ENCODE results near the gene ELF3. TPM values are rescaled to one million over a fixed set of nuclear protein-coding genes. Genes with fewer than 3 reads are reported as not detected.

Gene ELF3
- total RNA-seq, 4 donors from 2014 or later, result 1.0 to 67.7 (median 2.0) TPM

DNA sequence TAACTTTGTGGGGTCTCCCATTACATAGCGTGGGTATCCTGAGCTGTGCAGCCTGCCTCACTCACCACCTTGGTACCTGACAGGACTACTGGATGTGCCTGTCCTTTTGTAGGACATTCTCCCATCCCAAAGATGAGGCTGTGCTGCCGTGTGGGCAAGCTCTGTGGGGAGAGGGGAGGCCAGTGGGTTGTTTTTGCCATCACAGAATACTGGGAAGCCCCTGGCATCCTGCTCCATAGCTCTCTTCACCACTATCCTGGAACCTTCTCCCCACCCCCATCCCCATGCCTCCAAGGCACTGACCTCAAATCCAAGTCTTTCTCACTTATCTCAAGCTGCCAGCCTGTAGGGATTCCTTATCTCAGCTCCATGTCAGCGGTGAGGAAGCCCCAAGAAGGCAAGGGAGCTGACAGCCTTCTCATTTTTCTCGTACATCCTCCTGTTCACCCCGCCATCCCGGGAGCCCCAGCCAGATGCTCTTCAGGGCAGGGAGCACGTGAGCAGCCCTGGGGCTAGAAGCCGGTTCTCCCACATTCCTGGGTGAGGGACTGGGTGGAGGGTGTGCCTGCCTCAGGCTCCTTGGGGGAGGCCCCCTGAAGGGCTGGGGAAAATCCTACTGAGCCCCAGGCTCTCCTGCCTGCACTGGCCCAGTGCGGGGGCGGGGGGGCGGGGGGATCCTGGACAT lies 2.4 kb upstream of the ELF3 start:
- Histone ChIP-seq H3K36me3 (no peaks in the 10 kb centered on the region), H3K27ac (no peak overlapping the region), H3K4me3 (no peak overlapping the region), H3K27me3 (no peaks in the 10 kb centered on the region), H3K9me3 (no peaks in the 10 kb centered on the region), H3K4me1 (no peaks in the 10 kb centered on the region)
- DNase-seq, result no peak
- intact Hi-C loops (cut with DNase I; ENCODE audit: low total_unique reads), result loop anchor here (5.0 kb wide), 1 partner anchor 129 kb away; no protein-coding TSS in a partner anchor
- no peak for TF ChIP-seq POLR2A (IDR thresholded peaks at IDR 0.05)
- TF ChIP-seq, protein P1, sequence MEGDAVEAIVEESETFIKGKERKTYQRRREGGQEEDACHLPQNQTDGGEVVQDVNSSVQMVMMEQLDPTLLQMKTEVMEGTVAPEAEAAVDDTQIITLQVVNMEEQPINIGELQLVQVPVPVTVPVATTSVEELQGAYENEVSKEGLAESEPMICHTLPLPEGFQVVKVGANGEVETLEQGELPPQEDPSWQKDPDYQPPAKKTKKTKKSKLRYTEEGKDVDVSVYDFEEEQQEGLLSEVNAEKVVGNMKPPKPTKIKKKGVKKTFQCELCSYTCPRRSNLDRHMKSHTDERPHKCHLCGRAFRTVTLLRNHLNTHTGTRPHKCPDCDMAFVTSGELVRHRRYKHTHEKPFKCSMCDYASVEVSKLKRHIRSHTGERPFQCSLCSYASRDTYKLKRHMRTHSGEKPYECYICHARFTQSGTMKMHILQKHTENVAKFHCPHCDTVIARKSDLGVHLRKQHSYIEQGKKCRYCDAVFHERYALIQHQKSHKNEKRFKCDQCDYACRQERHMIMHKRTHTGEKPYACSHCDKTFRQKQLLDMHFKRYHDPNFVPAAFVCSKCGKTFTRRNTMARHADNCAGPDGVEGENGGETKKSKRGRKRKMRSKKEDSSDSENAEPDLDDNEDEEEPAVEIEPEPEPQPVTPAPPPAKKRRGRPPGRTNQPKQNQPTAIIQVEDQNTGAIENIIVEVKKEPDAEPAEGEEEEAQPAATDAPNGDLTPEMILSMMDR (IDR thresholded peaks at IDR 0.05), result no peak

DNA sequence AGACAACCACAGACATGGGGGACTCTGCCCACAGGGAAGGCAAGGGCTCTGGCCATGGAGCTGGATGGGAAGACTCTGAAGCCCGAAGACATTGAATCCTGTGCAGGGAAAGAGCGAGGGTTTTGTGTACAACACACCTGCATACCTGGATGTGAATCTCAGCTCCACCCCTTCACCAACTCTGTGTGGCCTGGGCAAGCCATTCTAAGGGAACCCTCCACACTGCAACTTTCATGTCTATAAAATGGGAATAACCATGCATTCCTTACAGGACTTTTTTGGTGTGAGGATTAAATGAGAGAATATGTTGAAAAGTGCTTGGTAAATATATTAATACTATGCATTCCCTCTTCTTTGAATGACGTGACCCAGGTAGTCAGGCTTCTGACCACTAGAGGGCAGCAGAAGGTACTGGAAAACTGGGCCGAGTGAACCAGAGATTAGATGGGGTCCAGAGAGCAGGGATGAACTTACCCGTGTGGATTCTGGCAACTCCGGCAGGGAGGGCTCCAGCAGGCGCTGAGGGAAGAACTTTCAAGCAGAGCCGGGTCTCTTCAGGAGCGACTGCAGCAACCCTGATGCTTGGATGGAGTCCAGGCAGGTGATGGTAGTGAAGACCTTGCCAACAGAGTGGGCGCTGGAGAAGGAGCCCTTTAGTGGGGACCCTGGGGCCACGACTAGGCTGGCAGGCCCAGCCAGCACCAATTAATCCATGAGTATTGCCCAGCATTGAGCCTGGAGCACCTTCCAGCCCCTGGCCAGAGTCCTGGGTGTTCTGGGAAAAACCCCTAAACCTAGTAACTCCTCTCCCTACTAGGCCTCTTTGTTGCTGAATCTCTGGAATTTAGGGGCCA lies 834 bp upstream of the ELF3 start:
- Histone ChIP-seq H3K9me3 (no peaks in the 10 kb centered on the region), H3K27ac (no peak overlapping the region), H3K4me1 (no peaks in the 10 kb centered on the region), H3K4me3 (no peak overlapping the region), H3K27me3 (no peaks in the 10 kb centered on the region), H3K36me3 (no peaks in the 10 kb centered on the region)
- DNase-seq, result peak; percentile 73 to 79
- TF ChIP-seq, protein P1 (IDR thresholded peaks at IDR 0.05), result peak; percentile 80 to 88 (median 82)
- TF ChIP-seq POLR2A (IDR thresholded peaks at IDR 0.05), result no peak
- intact Hi-C loops (cut with DNase I; ENCODE audit: low total_unique reads), result loop anchor here (5.0 kb wide), 1 partner anchor 128 kb away; no protein-coding TSS in a partner anchor

DNA sequence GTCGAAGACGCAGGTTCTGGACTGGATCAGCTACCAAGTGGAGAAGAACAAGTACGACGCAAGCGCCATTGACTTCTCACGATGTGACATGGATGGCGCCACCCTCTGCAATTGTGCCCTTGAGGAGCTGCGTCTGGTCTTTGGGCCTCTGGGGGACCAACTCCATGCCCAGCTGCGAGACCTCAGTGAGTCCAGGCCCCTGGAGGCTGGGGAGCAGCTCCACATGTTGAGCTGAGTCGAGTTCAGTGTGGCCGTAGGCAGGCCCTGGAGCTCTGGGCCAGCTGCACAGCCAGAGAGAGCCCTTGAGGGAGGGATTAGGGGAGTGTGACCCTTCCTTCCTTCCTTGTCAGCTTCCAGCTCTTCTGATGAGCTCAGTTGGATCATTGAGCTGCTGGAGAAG lies 1.6 kb downstream of the ELF3 start:
- no peaks in the 10 kb centered on the region for H3K4me1 ChIP-seq
- H3K4me3 ChIP-seq, result no peak overlapping the region
- TF ChIP-seq POLR2A (IDR thresholded peaks at IDR 0.05), result no peak
- TF ChIP-seq, protein P1 (IDR thresholded peaks at IDR 0.05), result no peak
- H3K36me3 ChIP-seq, result no peaks in the 10 kb centered on the region
- no peaks in the 10 kb centered on the region for H3K27me3 ChIP-seq
- no peak overlapping the region for H3K27ac ChIP-seq
- DNase-seq, result no peak
- H3K9me3 ChIP-seq, result no peaks in the 10 kb centered on the region
- intact Hi-C loops (cut with DNase I; ENCODE audit: low total_unique reads), result no loop called here

DNA sequence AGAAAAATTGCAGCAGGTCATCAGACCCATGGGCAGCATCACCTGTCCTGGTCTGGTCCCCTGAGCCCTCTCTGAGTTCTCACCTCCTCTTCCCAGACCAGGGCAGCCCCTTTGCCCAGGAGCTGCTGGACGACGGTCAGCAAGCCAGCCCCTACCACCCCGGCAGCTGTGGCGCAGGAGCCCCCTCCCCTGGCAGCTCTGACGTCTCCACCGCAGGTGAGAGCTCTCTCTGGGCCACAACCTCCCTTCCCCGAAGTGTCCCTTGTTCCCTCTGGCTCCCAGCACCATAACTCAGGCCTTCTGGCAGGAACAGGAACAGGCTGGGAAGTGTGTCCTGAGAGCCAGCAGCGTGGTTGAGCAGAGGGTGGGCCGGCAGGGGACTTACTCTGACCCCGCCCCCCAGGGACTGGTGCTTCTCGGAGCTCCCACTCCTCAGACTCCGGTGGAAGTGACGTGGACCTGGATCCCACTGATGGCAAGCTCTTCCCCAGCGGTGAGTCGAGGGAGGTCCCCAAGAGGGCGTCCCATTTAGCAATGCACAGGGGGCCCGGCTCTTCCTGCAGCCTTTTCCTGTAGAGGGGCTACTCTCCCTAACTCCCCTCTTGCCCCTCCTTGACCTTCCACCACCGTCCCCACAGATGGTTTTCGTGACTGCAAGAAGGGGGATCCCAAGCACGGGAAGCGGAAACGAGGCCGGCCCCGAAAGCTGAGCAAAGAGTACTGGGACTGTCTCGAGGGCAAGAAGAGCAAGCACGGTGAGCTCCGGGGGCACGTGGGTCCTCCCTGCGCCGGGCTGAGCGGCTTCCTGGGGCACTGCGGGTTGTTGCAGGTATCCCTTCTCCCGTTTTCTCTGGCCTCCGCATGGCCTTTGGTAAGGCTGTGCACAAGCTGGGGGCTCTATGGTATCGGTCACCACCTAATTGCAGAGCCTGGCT lies 2.4 kb downstream of the ELF3 start:
- no peak for TF ChIP-seq POLR2A (IDR thresholded peaks at IDR 0.05)
- H3K4me1 ChIP-seq, result no peaks in the 10 kb centered on the region
- intact Hi-C loops (cut with DNase I; ENCODE audit: low total_unique reads), result no loop called here
- no peak for DNase-seq
- H3K4me3 ChIP-seq, result no peak overlapping the region
- H3K9me3 ChIP-seq, result no peaks in the 10 kb centered on the region
- H3K36me3 ChIP-seq, result no peaks in the 10 kb centered on the region
- H3K27me3 ChIP-seq, result no peaks in the 10 kb centered on the region
- H3K27ac ChIP-seq, result no peak overlapping the region

DNA sequence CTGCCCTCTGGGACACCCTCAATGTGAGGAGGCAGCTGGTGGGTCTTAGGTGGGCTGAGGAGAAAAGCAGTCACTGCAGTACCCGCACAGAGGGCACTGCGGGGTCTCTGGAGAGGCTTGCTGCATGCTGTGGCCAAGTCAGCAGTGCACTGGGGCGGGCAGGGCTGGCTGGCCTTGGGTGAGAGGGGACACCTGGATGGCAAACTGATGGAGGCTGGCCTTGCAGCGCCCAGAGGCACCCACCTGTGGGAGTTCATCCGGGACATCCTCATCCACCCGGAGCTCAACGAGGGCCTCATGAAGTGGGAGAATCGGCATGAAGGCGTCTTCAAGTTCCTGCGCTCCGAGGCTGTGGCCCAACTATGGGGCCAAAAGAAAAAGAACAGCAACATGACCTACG lies 3.2 kb downstream of the ELF3 start:
- Histone ChIP-seq H3K27me3 (no peaks in the 10 kb centered on the region), H3K9me3 (no peaks in the 10 kb centered on the region), H3K27ac (no peak overlapping the region), H3K36me3 (no peaks in the 10 kb centered on the region), H3K4me3 (no peak overlapping the region), H3K4me1 (no peaks in the 10 kb centered on the region)
- intact Hi-C loops (cut with DNase I; ENCODE audit: low total_unique reads), result no loop called here
- no peak for TF ChIP-seq POLR2A (IDR thresholded peaks at IDR 0.05)
- TF ChIP-seq, protein P1 (IDR thresholded peaks at IDR 0.05), result no peak
- no peak for DNase-seq

Data from uterus (tissue), 4 donors.